GM23338 (cell line): ENCODE data around the gene MLLT11.

Source experiments
- CTCF ChIP-seq, 2 experiments: fragments of 200-600 bp in 1 of 2; sonication (generic) in 1 of 2; conservative IDR thresholded peaks; 2 replicates each; pipeline versions ENCODE4 v1.5.1 to v1.6.1; 2016 to 2017; ENCODE audit warnings: antibody characterized with exemption in 2 of 2, low read depth in 2 of 2, mild to moderate bottlenecking in 2 of 2, moderate library complexity in 1 of 2
- EZH2 ChIP-seq: fragments of 200-600 bp; sonication (generic); IDR thresholded peaks from one replicate; pipeline ENCODE4 v1.8.0; 2017; ENCODE audit warnings: antibody characterized with exemption, mild to moderate bottlenecking, low read depth; ENCODE audit not compliant: unreplicated experiment
- REST ChIP-seq: IDR thresholded peaks from one replicate; pipeline ENCODE4 v1.6.1; 2018; ENCODE audit warnings: antibody characterized with exemption; ENCODE audit not compliant: unreplicated experiment

GRCh38 chr1:151108331-151108730 lies 48.1 kb downstream of the MLLT11 start:
- TF ChIP-seq REST (no peak), CTCF (conservative IDR thresholded peaks at IDR 0.05; ENCODE audit: low read depth in 2 of 2) (no peak), EZH2 (no peak)
